Dendritic cell treated with granulocyte-macrophage colony-stimulating factor and Interleukin-4, amounts not matched to agents 40 ng/mL and 50 ng/mL, for 4 days (primary cell): ENCODE results near the gene CDC42EP4.

Experiments used
- H3K27ac Mint-ChIP-seq: one replicate; pipeline ENCODE4 v1.8.0; 2022; ENCODE audit warnings: mild to moderate bottlenecking, mixed read lengths
- H3K27me3 Mint-ChIP-seq: one replicate; pipeline ENCODE4 v1.8.0; 2022; ENCODE audit warnings: mild to moderate bottlenecking, mixed read lengths
- H3K36me3 Mint-ChIP-seq: one replicate; pipeline ENCODE4 v1.8.0; 2022; ENCODE audit warnings: low read depth, mixed read lengths
- H3K4me1 Mint-ChIP-seq: one replicate; pipeline ENCODE4 v1.8.0; 2022; ENCODE audit warnings: low read depth, mixed read lengths
- H3K4me3 Mint-ChIP-seq: one replicate; pipeline ENCODE4 v1.8.0; 2022; ENCODE audit warnings: mild to moderate bottlenecking, moderate library complexity, mixed read lengths
- H3K9me3 Mint-ChIP-seq: one replicate; pipeline ENCODE4 v1.8.0; 2022; ENCODE audit warnings: mixed read lengths
- intact Hi-C: fragments of 100-400 bp; cut with micrococcal nuclease; formaldehyde crosslinking; loops from one replicate; pipeline ENCODE4 v1.15.0; 2022

Gene CDC42EP4

GRCh38 chr17:73281928-73282327 lies 29.9 kb downstream of the CDC42EP4 start:
- H3K9me3 Mint-ChIP-seq: no peaks in the 10 kb centered on the region
- peaks cover 14% of the 10 kb centered on the region for H3K4me1 Mint-ChIP-seq
- no peak overlapping the region for H3K27ac Mint-ChIP-seq
- intact Hi-C loops: no loop called here
- peaks cover under 1% of the 10 kb centered on the region for H3K27me3 Mint-ChIP-seq
- no peak overlapping the region for H3K4me3 Mint-ChIP-seq
- H3K36me3 Mint-ChIP-seq: peaks cover 47% of the 10 kb centered on the region

- H3K36me3 Mint-ChIP-seq: peaks cover 31% of the 10 kb centered on the region
- H3K4me1 Mint-ChIP-seq: peaks cover 6% of the 10 kb centered on the region
- no peaks in the 10 kb centered on the region for H3K9me3 Mint-ChIP-seq
- H3K27ac Mint-ChIP-seq: no peak overlapping the region
- H3K4me3 Mint-ChIP-seq: no peak overlapping the region
- intact Hi-C loops: no loop called here
- peaks cover 2% of the 10 kb centered on the region for H3K27me3 Mint-ChIP-seq
Observed at GRCh38 chr17:73280191-73280590, 31.6 kb downstream of the CDC42EP4 start.

DNA sequence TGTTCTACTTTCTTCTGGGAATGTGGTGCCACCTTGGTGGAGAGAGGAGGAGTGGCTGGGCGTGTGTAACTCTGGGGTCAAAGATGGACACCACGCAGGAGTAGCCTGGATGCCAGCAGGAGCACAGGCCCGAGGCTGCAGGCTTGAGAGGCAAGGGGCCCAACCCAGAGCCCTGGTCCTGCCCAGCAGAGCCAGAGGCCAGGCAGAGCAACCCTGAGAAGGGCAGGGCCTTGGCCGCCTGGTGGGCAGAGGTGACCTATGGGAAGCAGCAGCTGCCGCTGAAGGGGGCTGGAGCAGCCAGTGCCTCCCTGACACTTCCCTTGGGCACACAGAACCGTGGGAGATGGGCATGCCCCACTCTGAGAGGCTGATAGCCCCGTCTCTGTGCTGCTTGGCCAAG lies 32.1 kb downstream of the CDC42EP4 start:
- Mint-ChIP-seq H3K4me3 (no peak overlapping the region), H3K36me3 (peaks cover 27% of the 10 kb centered on the region), H3K27me3 (peaks cover 3% of the 10 kb centered on the region), H3K4me1 (peaks cover 6% of the 10 kb centered on the region), H3K9me3 (no peaks in the 10 kb centered on the region), H3K27ac (no peak overlapping the region)
- intact Hi-C loops: no loop called here

GRCh38 chr17:73278465-73279453 lies 33.0 kb downstream of the CDC42EP4 start:
- Mint-ChIP-seq H3K4me1 (peaks cover 6% of the 10 kb centered on the region), H3K9me3 (no peaks in the 10 kb centered on the region), H3K27ac (no peak overlapping the region), H3K36me3 (peaks cover 23% of the 10 kb centered on the region), H3K27me3 (peaks cover 4% of the 10 kb centered on the region), H3K4me3 (no peak overlapping the region)
- intact Hi-C loops: no loop called here

DNA sequence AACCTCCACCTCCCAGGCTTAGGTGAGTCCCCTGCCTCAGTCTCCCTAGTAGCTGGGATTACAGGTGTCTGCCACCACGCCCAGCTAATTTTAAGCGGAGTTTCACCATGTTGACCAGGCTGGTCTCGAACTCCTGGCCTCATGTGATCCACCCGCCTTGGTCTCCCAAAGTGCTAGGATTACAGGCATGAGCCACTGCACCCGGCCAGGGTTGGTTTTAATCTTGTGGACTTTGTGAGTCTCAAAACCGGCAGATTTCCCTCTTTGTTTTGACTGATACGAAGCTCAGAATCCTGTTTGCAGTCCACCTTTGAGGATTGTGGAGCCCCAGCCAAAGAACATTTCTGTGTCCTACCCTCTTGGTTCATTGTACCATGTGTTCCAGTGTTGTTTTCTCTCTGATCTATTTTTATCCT lies 33.7 kb downstream of the CDC42EP4 start:
- Mint-ChIP-seq H3K4me3 (no peak overlapping the region), H3K27ac (no peak overlapping the region), H3K36me3 (peaks cover 16% of the 10 kb centered on the region), H3K4me1 (peaks cover 6% of the 10 kb centered on the region), H3K27me3 (peaks cover 4% of the 10 kb centered on the region), H3K9me3 (no peaks in the 10 kb centered on the region)
- intact Hi-C loops: no loop called here

GRCh38 chr17:73274490-73274889 lies 37.3 kb downstream of the CDC42EP4 start:
- Mint-ChIP-seq H3K4me1 (peaks cover 6% of the 10 kb centered on the region), H3K27ac (no peak overlapping the region), H3K36me3 (no peaks in the 10 kb centered on the region), H3K27me3 (peaks cover 4% of the 10 kb centered on the region), H3K9me3 (no peaks in the 10 kb centered on the region), H3K4me3 (no peak overlapping the region)
- intact Hi-C loops: no loop called here

- peaks cover 4% of the 10 kb centered on the region for H3K27me3 Mint-ChIP-seq
- intact Hi-C loops: no loop called here
- no peak overlapping the region for H3K27ac Mint-ChIP-seq
- no peaks in the 10 kb centered on the region for H3K4me1 Mint-ChIP-seq
- H3K9me3 Mint-ChIP-seq: no peaks in the 10 kb centered on the region
- no peaks in the 10 kb centered on the region for H3K36me3 Mint-ChIP-seq
- H3K4me3 Mint-ChIP-seq: no peak overlapping the region
Observed at GRCh38 chr17:73272906-73273218, 38.9 kb downstream of the CDC42EP4 start.

DNA sequence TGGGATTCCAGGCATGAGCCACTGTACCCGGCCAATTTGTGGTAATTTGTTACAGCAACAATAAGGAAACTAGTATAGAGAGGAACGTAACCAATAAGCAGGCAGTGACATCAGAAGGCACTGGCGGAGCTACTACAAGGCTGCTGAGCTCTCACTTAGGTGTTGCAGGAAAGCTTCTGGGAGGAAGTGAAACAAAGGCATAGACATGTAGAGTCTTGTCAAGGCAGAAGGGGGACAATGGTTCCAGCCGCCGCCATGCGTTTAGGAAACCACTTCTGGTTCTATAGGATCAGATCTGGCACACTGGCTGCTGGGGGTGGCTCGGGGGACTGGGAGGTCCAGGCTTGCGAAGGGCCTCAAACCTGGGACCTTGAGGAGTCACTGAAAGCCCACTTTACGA lies 40.7 kb downstream of the CDC42EP4 start:
- intact Hi-C loops: no loop called here
- peaks cover 3% of the 10 kb centered on the region for H3K27me3 Mint-ChIP-seq

DNA sequence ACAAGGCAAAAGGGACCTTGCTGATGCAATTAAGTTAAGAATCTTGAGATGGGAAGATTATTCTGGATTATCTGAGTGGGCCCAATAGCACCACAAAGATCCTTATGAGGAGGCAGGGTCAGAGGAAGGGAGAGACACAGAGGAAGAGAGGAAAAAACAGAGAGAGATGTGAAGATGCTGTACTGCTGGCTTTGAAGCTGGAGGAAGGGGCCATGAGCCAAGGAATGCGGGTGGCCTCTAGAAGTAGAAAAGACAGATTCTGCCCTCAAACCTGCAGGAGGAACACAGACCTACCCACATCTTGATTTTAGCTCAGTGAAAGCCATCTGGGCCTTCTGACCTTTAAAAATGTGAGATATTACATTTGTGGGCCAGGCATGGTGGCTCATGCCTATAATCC lies 42.0 kb downstream of the CDC42EP4 start:
- intact Hi-C loops: no loop called here
- no peaks in the 10 kb centered on the region for H3K4me1 Mint-ChIP-seq
- no peak overlapping the region for H3K4me3 Mint-ChIP-seq
- no peaks in the 10 kb centered on the region for H3K9me3 Mint-ChIP-seq
- no peaks in the 10 kb centered on the region for H3K36me3 Mint-ChIP-seq
- H3K27me3 Mint-ChIP-seq: peaks cover 1% of the 10 kb centered on the region
- H3K27ac Mint-ChIP-seq: no peak overlapping the region

More for the DNA sequence above, 40.7 kb downstream of the CDC42EP4 start:
- Mint-ChIP-seq H3K4me1 (no peaks in the 10 kb centered on the region), H3K36me3 (no peaks in the 10 kb centered on the region), H3K9me3 (no peaks in the 10 kb centered on the region), H3K4me3 (no peak overlapping the region), H3K27ac (no peak overlapping the region)

DNA sequence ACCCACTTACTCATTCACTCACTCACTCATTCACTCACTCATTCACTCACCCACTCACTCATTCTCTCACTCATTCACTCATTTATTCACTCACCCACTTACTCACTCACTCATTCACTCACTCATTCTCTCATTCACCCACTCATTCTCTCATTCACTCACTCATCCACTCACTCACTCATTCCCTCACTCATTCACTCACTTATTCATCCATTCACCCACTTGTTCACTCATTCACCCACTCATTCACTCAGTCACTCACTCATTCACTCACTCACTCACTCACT lies 42.5 kb downstream of the CDC42EP4 start:
- H3K4me3 Mint-ChIP-seq: no peak overlapping the region
- no peaks in the 10 kb centered on the region for H3K27me3 Mint-ChIP-seq

DNA sequence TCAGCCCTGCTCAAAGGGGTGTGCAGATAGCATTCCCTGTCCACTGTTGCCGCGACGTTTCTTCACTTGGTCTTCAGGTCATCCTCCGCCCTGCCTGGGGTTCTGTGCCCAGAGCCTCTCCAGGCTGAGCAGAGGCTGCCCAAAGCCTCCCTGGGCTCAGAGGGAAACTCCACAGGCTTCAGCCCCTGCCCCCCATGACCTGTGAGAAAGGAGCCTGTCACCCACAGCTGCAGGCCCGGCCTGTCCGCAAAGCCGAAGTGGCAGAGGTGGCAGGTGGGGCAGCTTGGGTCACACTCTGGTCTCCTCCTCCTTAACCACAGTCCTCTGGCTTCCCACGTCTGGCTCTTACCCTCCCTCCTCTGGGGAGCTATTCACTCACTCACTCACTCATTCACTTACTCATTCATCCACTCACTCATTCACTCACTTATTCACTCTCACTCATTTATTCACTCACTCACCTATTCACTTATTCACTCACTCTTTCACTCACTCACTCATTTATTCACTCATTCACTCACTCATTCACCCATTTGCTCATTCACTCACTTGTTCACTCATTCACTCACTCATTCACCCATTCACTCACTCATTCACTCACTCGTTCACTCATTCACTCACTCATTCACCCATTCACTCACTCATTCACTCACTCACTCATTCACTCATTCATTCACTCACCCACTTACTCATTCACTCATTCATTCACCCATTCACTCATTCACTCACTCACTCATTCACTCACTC lies 43.0 kb downstream of the CDC42EP4 start:
- intact Hi-C loops: no loop called here
- H3K27me3 Mint-ChIP-seq: no peaks in the 10 kb centered on the region
- no peaks in the 10 kb centered on the region for H3K36me3 Mint-ChIP-seq
- H3K9me3 Mint-ChIP-seq: no peaks in the 10 kb centered on the region
- H3K4me1 Mint-ChIP-seq: no peaks in the 10 kb centered on the region
- no peak overlapping the region for H3K4me3 Mint-ChIP-seq
- H3K27ac Mint-ChIP-seq: no peak overlapping the region

More for the DNA sequence above, 42.5 kb downstream of the CDC42EP4 start:
- no peak overlapping the region for H3K27ac Mint-ChIP-seq
- no peaks in the 10 kb centered on the region for H3K36me3 Mint-ChIP-seq
- intact Hi-C loops: no loop called here
- no peaks in the 10 kb centered on the region for H3K4me1 Mint-ChIP-seq
- no peaks in the 10 kb centered on the region for H3K9me3 Mint-ChIP-seq

- H3K4me3 Mint-ChIP-seq: no peak overlapping the region
- no peak overlapping the region for H3K27ac Mint-ChIP-seq
- no peaks in the 10 kb centered on the region for H3K4me1 Mint-ChIP-seq
- peaks cover 2% of the 10 kb centered on the region for H3K27me3 Mint-ChIP-seq
- H3K36me3 Mint-ChIP-seq: no peaks in the 10 kb centered on the region
- no peaks in the 10 kb centered on the region for H3K9me3 Mint-ChIP-seq
- intact Hi-C loops: no loop called here
Observed at GRCh38 chr17:73267648-73268537, 43.9 kb downstream of the CDC42EP4 start.

DNA sequence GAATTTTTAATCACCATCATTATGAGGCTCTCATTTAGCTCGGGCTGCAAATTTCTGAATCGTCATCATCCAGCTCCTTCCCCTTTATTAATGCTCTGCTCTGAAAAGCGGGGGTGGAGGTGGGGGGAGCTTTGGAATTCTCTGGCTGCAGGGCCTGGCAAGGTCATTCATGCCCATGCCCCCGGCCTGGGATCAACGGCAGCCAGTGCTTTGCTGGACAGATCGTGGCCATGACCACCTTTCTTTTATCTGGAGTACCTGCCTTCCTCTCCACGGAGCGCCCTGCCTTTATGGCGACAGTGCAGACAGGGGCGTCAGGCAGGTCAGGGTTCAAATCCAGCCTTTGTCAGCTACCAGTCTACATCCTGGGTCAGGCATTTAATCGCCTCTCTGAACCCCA lies 45.0 kb downstream of the CDC42EP4 start:
- Mint-ChIP-seq H3K27me3 (peaks cover 2% of the 10 kb centered on the region), H3K4me3 (no peak overlapping the region), H3K9me3 (no peaks in the 10 kb centered on the region), H3K36me3 (no peaks in the 10 kb centered on the region), H3K27ac (no peak overlapping the region), H3K4me1 (peaks cover 9% of the 10 kb centered on the region)
- intact Hi-C loops: no loop called here
